Measurements from ENCODE around the gene LIPC. TPM values are rescaled to one million over a fixed set of nuclear protein-coding genes. Genes with fewer than 3 reads are reported as not detected.

LIPC gene
- total RNA-seq, 1 experiment from 2014 or later: not detected

GRCh38 chr15:58440922-58441321 lies 9.1 kb downstream of the LIPC start (continued):
- TF ChIP-seq, protein P1, sequence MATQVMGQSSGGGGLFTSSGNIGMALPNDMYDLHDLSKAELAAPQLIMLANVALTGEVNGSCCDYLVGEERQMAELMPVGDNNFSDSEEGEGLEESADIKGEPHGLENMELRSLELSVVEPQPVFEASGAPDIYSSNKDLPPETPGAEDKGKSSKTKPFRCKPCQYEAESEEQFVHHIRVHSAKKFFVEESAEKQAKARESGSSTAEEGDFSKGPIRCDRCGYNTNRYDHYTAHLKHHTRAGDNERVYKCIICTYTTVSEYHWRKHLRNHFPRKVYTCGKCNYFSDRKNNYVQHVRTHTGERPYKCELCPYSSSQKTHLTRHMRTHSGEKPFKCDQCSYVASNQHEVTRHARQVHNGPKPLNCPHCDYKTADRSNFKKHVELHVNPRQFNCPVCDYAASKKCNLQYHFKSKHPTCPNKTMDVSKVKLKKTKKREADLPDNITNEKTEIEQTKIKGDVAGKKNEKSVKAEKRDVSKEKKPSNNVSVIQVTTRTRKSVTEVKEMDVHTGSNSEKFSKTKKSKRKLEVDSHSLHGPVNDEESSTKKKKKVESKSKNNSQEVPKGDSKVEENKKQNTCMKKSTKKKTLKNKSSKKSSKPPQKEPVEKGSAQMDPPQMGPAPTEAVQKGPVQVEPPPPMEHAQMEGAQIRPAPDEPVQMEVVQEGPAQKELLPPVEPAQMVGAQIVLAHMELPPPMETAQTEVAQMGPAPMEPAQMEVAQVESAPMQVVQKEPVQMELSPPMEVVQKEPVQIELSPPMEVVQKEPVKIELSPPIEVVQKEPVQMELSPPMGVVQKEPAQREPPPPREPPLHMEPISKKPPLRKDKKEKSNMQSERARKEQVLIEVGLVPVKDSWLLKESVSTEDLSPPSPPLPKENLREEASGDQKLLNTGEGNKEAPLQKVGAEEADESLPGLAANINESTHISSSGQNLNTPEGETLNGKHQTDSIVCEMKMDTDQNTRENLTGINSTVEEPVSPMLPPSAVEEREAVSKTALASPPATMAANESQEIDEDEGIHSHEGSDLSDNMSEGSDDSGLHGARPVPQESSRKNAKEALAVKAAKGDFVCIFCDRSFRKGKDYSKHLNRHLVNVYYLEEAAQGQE (IDR thresholded peaks at IDR 0.05; ENCODE audit: low read depth): no peak
- TF ChIP-seq FOSL1 (IDR thresholded peaks at IDR 0.05; ENCODE audit: low read depth): peak; percentile 34; the same call in 1 of the 2 replicates
- TF ChIP-seq SRF (IDR thresholded peaks at IDR 0.05; ENCODE audit: low read depth): no peak
- TF ChIP-seq POLR2A (IDR thresholded peaks at IDR 0.05; ENCODE audit: borderline replicate concordance, extremely low read depth, insufficient read depth, insufficient read length): no peak
- TF ChIP-seq MAX (IDR thresholded peaks at IDR 0.05): no peak; the same call in 1 of the 2 replicates
- 0 out of 2 replicates have a peak, but pooled peaks have one; percentile 50 for TF ChIP-seq CEBPB (IDR thresholded peaks at IDR 0.05; ENCODE audit: low read depth)

- no peaks in the 10 kb centered on the region for H3K36me3 ChIP-seq (ENCODE audit: control insufficient read depth in 1 of 2, insufficient read depth in 2 of 2, low read length in 2 of 2)
- H4K20me1 ChIP-seq (ENCODE audit: insufficient read depth): no peaks in the 10 kb centered on the region
- H3K4me3 ChIP-seq (replicated peaks in 1 of 2; ENCODE audit: low read depth in 1 of 2, low read length in 2 of 2): peak overlapping the region in 1 of 2 experiments; percentile 49; a peak in 2 of 4 replicates
- H3K79me2 ChIP-seq (ENCODE audit: insufficient read depth, low read length): no peaks in the 10 kb centered on the region
- H3K4me1 ChIP-seq (ENCODE audit: control insufficient read depth in 1 of 2, insufficient read depth in 2 of 2, low read length in 2 of 2): peaks cover 40 to 53% of the 10 kb centered on the region in 2 experiments
- H3K4me2 ChIP-seq (ENCODE audit: low read length): peak overlapping the region; percentile 83
- peak overlapping the region; percentile 98 for H3K27ac ChIP-seq (ENCODE audit: low read depth, low read length)
- RAD21 ChIA-PET (ENCODE audit: low non-redundant PET in 1 of 2, low total read pairs in 2 of 2, uncharacterized antibody in 2 of 2, unreplicated experiment in 2 of 2): no interaction called here
- POLR2A ChIA-PET: interaction anchor here (1.0 to 1.5 kb wide), 2 partner anchors 18 to 28 kb away, joined by 4 to 6 read pairs; no protein-coding TSS in a partner anchor
- ATAC-seq (no peak), DNase-seq (ENCODE audit: low read depth, low spot score) (no peak)
- H3K9me2 ChIP-seq (ENCODE audit: insufficient read depth): no peaks in the 10 kb centered on the region
- CTCF ChIA-PET: interaction anchor here (0.9 to 1.1 kb wide), 2 partner anchors 25 to 171 kb away, joined by 3 to 4 read pairs; no protein-coding TSS in a partner anchor
- H3K9ac ChIP-seq (ENCODE audit: low read length): peak overlapping the region; percentile 68
- H2AFZ ChIP-seq (ENCODE audit: low read depth, low read length, poor library complexity, severe bottlenecking): peak overlapping the region; percentile 63
- BruUV-seq (replicated peaks): TSS peak; percentile 62
- no peaks in the 10 kb centered on the region for H3K9me3 ChIP-seq (ENCODE audit: control insufficient read depth in 1 of 2, insufficient read depth in 1 of 2, low read depth in 1 of 2, low read length in 2 of 2)
- TF ChIP-seq YY1 (IDR thresholded peaks at IDR 0.05; ENCODE audit: extremely low read depth, insufficient replicate concordance, low read depth, low read length) (no peak), JUND (IDR thresholded peaks at IDR 0.05) (peak; percentile 36; the same call in 1 of the 2 replicates), RAD21 (IDR thresholded peaks at IDR 0.05; ENCODE audit: low read depth) (no peak), FOSL1 (IDR thresholded peaks at IDR 0.05; ENCODE audit: low read depth) (peak; percentile 70), ELF1 (IDR thresholded peaks at IDR 0.05; ENCODE audit: borderline replicate concordance, low read depth) (no peak)
- H3K27me3 ChIP-seq (ENCODE audit: insufficient read depth, low read length): no peaks in the 10 kb centered on the region
- intact Hi-C loops (cut with micrococcal nuclease): no loop called here
Observed at GRCh38 chr15:58441376-58442070, 9.7 kb downstream of the LIPC start.
